CD14-positive monocyte (primary cell): Measurements from ENCODE around the gene LYPD8. TPM values are rescaled to one million over a fixed set of nuclear protein-coding genes. Genes with fewer than 3 reads are reported as not detected.
A peak's percentile ranks its signal among the peaks of the same experiment; 100 is the strongest.

ENCODE experiments used
- DNase-seq, 3 donors: peaks; one replicate each; pipeline ENCODE4 v3.0.0-alpha.2; 2011 to 2022
- H2AFZ ChIP-seq: 2 replicates; pipeline ENCODE4 v1.6.0; 2012; ENCODE audit warnings: mild to moderate bottlenecking, low read depth, low read length, inconsistent platforms; ENCODE audit not compliant: insufficient read depth, poor library complexity, severe bottlenecking
- H3K27ac ChIP-seq, 2 donors: 1 replicate in 1 of 2; 2 replicates in 1 of 2; pipeline ENCODE4 v1.5.1; 2012 to 2013; ENCODE audit warnings: low read length in 2 of 2, control low read depth in 1 of 2, inconsistent platforms in 1 of 2, low read depth in 1 of 2, mild to moderate bottlenecking in 1 of 2
- H3K27me3 ChIP-seq, 2 donors: one replicate each; pipeline versions ENCODE4 v1.6.0 to v1.6.1; 2011 to 2013; ENCODE audit warnings: low read length in 2 of 2; ENCODE audit not compliant: control insufficient read depth in 2 of 2, insufficient read depth in 2 of 2
- H3K36me3 ChIP-seq, 2 donors: replicated peaks in 1 of 2; 1 replicate in 1 of 2; 2 replicates in 1 of 2; pipeline versions ENCODE4 v1.5.1 to v1.6.1; 2012 to 2013; ENCODE audit warnings: low read length in 2 of 2, control low read depth in 1 of 2, inconsistent platforms in 1 of 2, mild to moderate bottlenecking in 1 of 2; ENCODE audit not compliant: insufficient read depth in 2 of 2, control insufficient read depth in 1 of 2
- H3K4me1 ChIP-seq, 2 donors: 1 replicate in 1 of 2; 2 replicates in 1 of 2; pipeline versions ENCODE4 v1.5.1 to v1.6.1; 2012 to 2013; ENCODE audit warnings: low read length in 2 of 2, control low read depth in 1 of 2, inconsistent platforms in 1 of 2, mild to moderate bottlenecking in 1 of 2, moderate library complexity in 1 of 2; ENCODE audit not compliant: insufficient read depth in 2 of 2, control insufficient read depth in 1 of 2
- H3K4me2 ChIP-seq: replicated peaks from 2 replicates; pipeline ENCODE3; 2012; ENCODE audit warnings: low read length, moderate library complexity, mild to moderate bottlenecking; ENCODE audit not compliant: poor library complexity, severe bottlenecking; ENCODE audit errors: extremely low read depth
- H3K4me3 ChIP-seq, 3 experiments: fragments of 200-600 bp in 1 of 3; sonication (generic) in 1 of 3; replicated peaks in 1 of 3; 1 replicate in 2 of 3; 2 replicates in 1 of 3; pipeline ENCODE4 v1.5.1; 2011 to 2013; ENCODE audit warnings: low read length in 3 of 3, mild to moderate bottlenecking in 3 of 3, control low read depth in 2 of 3, low read depth in 2 of 3, inconsistent platforms in 1 of 3, moderate library complexity in 1 of 3
- H3K79me2 ChIP-seq: 2 replicates; pipeline ENCODE4 v1.6.0; 2012; ENCODE audit warnings: mild to moderate bottlenecking, control low read depth, inconsistent platforms, low read length, moderate library complexity; ENCODE audit not compliant: insufficient read depth
- H3K9ac ChIP-seq: 2 replicates; pipeline ENCODE4 v1.6.0; 2017; ENCODE audit warnings: low read length, mild to moderate bottlenecking; ENCODE audit not compliant: insufficient read depth, poor library complexity, severe bottlenecking
- H3K9me3 ChIP-seq, 2 donors: replicated peaks in 1 of 2; 1 replicate in 1 of 2; 2 replicates in 1 of 2; pipeline versions ENCODE4 v1.5.1 to v1.6.1; 2012 to 2013; ENCODE audit warnings: low read length in 2 of 2, control low read depth in 1 of 2; ENCODE audit not compliant: control insufficient read depth in 1 of 2, insufficient read depth in 1 of 2
- H4K20me1 ChIP-seq: 2 replicates; pipeline ENCODE4 v1.6.0; 2012; ENCODE audit warnings: mild to moderate bottlenecking, low read length, control low read depth, moderate library complexity; ENCODE audit not compliant: insufficient read depth
- H3K27ac Mint-ChIP-seq, 7 donors: one replicate each; pipeline ENCODE4 v1.8.0; 2020; ENCODE audit warnings: mild to moderate bottlenecking in 7 of 7, mixed read lengths in 7 of 7, moderate library complexity in 6 of 7, inconsistent platforms in 2 of 7
- H3K27me3 Mint-ChIP-seq, 3 donors: one replicate each; pipeline ENCODE4 v1.8.0; 2021 to 2022; ENCODE audit warnings: low read depth in 3 of 3, mild to moderate bottlenecking in 3 of 3, mixed read lengths in 3 of 3, moderate library complexity in 3 of 3, inconsistent platforms in 1 of 3
- H3K36me3 Mint-ChIP-seq, 2 donors: one replicate each; pipeline ENCODE4 v1.8.0; 2020; ENCODE audit warnings: mixed read lengths in 2 of 2, inconsistent platforms in 1 of 2, mild to moderate bottlenecking in 1 of 2
- H3K4me1 Mint-ChIP-seq: one replicate; pipeline ENCODE4 v1.8.0; 2020; ENCODE audit warnings: mild to moderate bottlenecking, mixed read lengths
- H3K4me3 Mint-ChIP-seq, 2 donors: one replicate each; pipeline ENCODE4 v1.8.0; 2020; ENCODE audit warnings: mild to moderate bottlenecking in 2 of 2, mixed read lengths in 2 of 2, moderate library complexity in 1 of 2
- H3K9me3 Mint-ChIP-seq, 7 donors: one replicate each; pipeline ENCODE4 v1.8.0; 2020 to 2022; ENCODE audit warnings: mixed read lengths in 7 of 7, mild to moderate bottlenecking in 6 of 7, moderate library complexity in 6 of 7, inconsistent platforms in 2 of 7
- WGBS: methylation state at CpG from one replicate; pipeline ENCODE4 v1.1.5; 2013; ENCODE audit warnings: missing lambda C conversion rate; ENCODE audit not compliant: insufficient coverage; 5-methylcytosine and 5-hydroxymethylcytosine counted together
- intact Hi-C, 2 donors: fragments of 100-400 bp; cut with micrococcal nuclease; formaldehyde crosslinking; loops; one replicate each; pipeline versions ENCODE4 v1.15.0 to v1.15.1; 2023
- polyA plus RNA-seq, 3 donors: library from polyadenylated mRNA; depleted of rRNA in 1 of 3; unstranded in 2 of 3; stranded (reverse) in 1 of 3; fragments of 300-500 nt in 2 of 3; fragments of >200 nt in 1 of 3; fragmentation: Illumina TruSeq in 2 of 3; gene quantifications; 1 replicate in 2 of 3; 2 replicates in 1 of 3; pipeline ENCODE4 v1.2.3, GENCODE V29; 2012 to 2021
- TF ChIP-seq, protein P1 (sequence below): fragments of 200-600 bp; IDR thresholded peaks from one replicate; pipeline ENCODE4 v1.8.0; 2022; ENCODE audit warnings: antibody characterized with exemption, mild to moderate bottlenecking

LYPD8 gene
- polyA plus RNA-seq, 3 donors: 0.17 TPM; not detected in 2

DNA sequence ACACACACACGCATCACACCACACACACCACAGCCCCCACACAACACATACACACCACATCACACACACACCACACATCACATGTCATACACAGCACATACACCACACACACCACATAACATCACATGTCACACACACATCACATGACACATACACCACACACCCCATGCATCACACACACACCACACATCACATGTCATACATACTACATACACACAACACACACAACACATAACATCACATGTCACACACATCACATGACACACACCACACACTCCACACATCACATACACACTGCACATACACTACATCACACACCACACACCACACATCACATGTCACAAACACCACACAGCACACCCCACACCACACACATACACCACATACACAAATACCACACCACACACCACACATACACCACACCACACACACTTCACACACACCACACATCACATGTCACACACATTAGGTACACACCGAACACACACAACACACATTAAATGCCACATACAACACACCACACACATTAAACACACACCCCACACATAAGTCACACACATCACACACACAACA, 1.8 kb downstream of the LYPD8 start:
- no peaks in the 10 kb centered on the region for H4K20me1 ChIP-seq
- no peaks in the 10 kb centered on the region for H3K79me2 ChIP-seq
- Mint-ChIP-seq H3K27me3 (peaks cover 0 to 2% (median 0%) of the 10 kb centered on the region in 3 donors), H3K27ac (no peak overlapping the region), H3K4me3 (no peak overlapping the region), H3K4me1 (peaks cover 4% of the 10 kb centered on the region), H3K36me3 (peaks cover 0 to 2% of the 10 kb centered on the region in 2 donors), H3K9me3 (peaks cover 0 to 6% (median 2%) of the 10 kb centered on the region in 7 donors)
- no peak overlapping the region for H3K4me2 ChIP-seq
- DNase-seq: no peak
- H3K4me1 ChIP-seq: peaks cover 7 to 24% of the 10 kb centered on the region in 2 donors
- 90% methylated on average over 2 of the region's 2 CpGs for WGBS
- H3K9ac ChIP-seq: no peak overlapping the region
- H3K9me3 ChIP-seq: no peaks in the 10 kb centered on the region
- no peak overlapping the region for H2AFZ ChIP-seq
- TF ChIP-seq, protein P1, sequence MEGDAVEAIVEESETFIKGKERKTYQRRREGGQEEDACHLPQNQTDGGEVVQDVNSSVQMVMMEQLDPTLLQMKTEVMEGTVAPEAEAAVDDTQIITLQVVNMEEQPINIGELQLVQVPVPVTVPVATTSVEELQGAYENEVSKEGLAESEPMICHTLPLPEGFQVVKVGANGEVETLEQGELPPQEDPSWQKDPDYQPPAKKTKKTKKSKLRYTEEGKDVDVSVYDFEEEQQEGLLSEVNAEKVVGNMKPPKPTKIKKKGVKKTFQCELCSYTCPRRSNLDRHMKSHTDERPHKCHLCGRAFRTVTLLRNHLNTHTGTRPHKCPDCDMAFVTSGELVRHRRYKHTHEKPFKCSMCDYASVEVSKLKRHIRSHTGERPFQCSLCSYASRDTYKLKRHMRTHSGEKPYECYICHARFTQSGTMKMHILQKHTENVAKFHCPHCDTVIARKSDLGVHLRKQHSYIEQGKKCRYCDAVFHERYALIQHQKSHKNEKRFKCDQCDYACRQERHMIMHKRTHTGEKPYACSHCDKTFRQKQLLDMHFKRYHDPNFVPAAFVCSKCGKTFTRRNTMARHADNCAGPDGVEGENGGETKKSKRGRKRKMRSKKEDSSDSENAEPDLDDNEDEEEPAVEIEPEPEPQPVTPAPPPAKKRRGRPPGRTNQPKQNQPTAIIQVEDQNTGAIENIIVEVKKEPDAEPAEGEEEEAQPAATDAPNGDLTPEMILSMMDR: no peak
- no peaks in the 10 kb centered on the region for H3K27me3 ChIP-seq
- H3K27ac ChIP-seq: peak overlapping the region in 1 of 2 donors; percentile 57
- H3K36me3 ChIP-seq: no peaks in the 10 kb centered on the region
- intact Hi-C loops: no loop called here
- no peak overlapping the region for H3K4me3 ChIP-seq

DNA sequence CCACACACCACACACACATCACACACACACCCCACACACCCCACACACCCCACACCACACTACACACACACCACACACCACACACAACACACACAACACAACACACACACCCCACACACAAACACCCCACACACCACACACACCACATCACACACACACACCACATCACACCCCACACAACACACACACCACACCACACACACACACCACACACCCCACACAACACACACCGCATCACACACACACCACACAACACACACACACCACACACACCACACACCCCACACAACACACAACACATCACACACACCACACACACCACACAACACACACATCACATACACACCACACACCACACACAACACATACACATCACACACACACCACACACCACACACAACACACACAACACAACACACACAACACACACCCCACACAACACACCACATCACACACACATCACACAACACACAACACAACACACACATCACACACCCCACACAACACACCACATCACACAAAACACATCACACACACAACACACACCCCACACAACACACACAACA, 2.4 kb downstream of the LYPD8 start:
- H3K27ac Mint-ChIP-seq: no peak overlapping the region

More for the DNA sequence above, 2.4 kb downstream of the LYPD8 start:
- DNase-seq: no peak
- Histone ChIP-seq H4K20me1 (no peaks in the 10 kb centered on the region), H3K9me3 (no peaks in the 10 kb centered on the region), H3K4me1 (peaks cover 7 to 24% of the 10 kb centered on the region in 2 donors), H2AFZ (no peak overlapping the region), H3K27ac (peak overlapping the region in 1 of 2 donors; percentile 57), H3K79me2 (no peaks in the 10 kb centered on the region), H3K4me3 (no peak overlapping the region), H3K9ac (no peak overlapping the region), H3K36me3 (no peaks in the 10 kb centered on the region), H3K4me2 (no peak overlapping the region), H3K27me3 (no peaks in the 10 kb centered on the region)
- H3K4me1 Mint-ChIP-seq: peaks cover 4% of the 10 kb centered on the region
- no peak overlapping the region for H3K4me3 Mint-ChIP-seq
- H3K36me3 Mint-ChIP-seq: peaks cover 0 to 2% of the 10 kb centered on the region in 2 donors
- H3K9me3 Mint-ChIP-seq: peaks cover 0 to 4% (median 2%) of the 10 kb centered on the region in 7 donors
- TF ChIP-seq, protein P1: no peak
- H3K27me3 Mint-ChIP-seq: peaks cover 0 to 2% (median 0%) of the 10 kb centered on the region in 3 donors
- no CpG with 5 or more reads among the region's 1 CpG for WGBS
- intact Hi-C loops: no loop called here
